8988T (cell line): ENCODE data around the gene NRXN3.

Experiments used
- DNase-seq: peaks from one replicate; pipeline ENCODE4 v3.0.0; 2011

NRXN3 gene

GRCh38 chr14:79453276-79453675 is 1283.1 kb downstream of the NRXN3 start:
- no peak for DNase-seq

- DNase-seq = no peak
Measured at GRCh38 chr14:79464468-79464867, 1294.3 kb downstream of the NRXN3 start.

- no peak for DNase-seq
Measured at GRCh38 chr14:79465651-79466050, 1295.5 kb downstream of the NRXN3 start.

GRCh38 chr14:79466938-79467527 is 1296.9 kb downstream of the NRXN3 start:
- no peak for DNase-seq

GRCh38 chr14:79467835-79468234 is 1297.7 kb downstream of the NRXN3 start:
- DNase-seq = no peak

- no peak for DNase-seq
Measured at GRCh38 chr14:79468486-79468885, 1298.3 kb downstream of the NRXN3 start.

GRCh38 chr14:79473651-79474050 is 1303.5 kb downstream of the NRXN3 start:
- no peak for DNase-seq

- DNase-seq = no peak
Measured at GRCh38 chr14:79475887-79476532, 1305.8 kb downstream of the NRXN3 start.

GRCh38 chr14:79476552-79476951 is 1306.4 kb downstream of the NRXN3 start:
- DNase-seq = no peak

- no peak for DNase-seq
Measured at GRCh38 chr14:79480212-79480611, 1310.0 kb downstream of the NRXN3 start.

- no peak for DNase-seq
Measured at GRCh38 chr14:79482825-79483224, 1312.7 kb downstream of the NRXN3 start.

GRCh38 chr14:79483477-79484388 is 1313.6 kb downstream of the NRXN3 start:
- DNase-seq = no peak

GRCh38 chr14:79487632-79488031 is 1317.5 kb downstream of the NRXN3 start:
- no peak for DNase-seq

GRCh38 chr14:79491161-79491560 is 1321.0 kb downstream of the NRXN3 start:
- no peak for DNase-seq

- no peak for DNase-seq
Measured at GRCh38 chr14:79493081-79493645, 1323.0 kb downstream of the NRXN3 start.

- no peak for DNase-seq
Measured at GRCh38 chr14:79496701-79497100, 1326.5 kb downstream of the NRXN3 start.

GRCh38 chr14:79500489-79500888 is 1330.3 kb downstream of the NRXN3 start:
- no peak for DNase-seq

GRCh38 chr14:79502136-79502750 is 1332.1 kb downstream of the NRXN3 start:
- no peak for DNase-seq

GRCh38 chr14:79502751-79503148 is 1332.6 kb downstream of the NRXN3 start:
- no peak for DNase-seq

GRCh38 chr14:79510659-79511058 is 1340.5 kb downstream of the NRXN3 start:
- DNase-seq = no peak

GRCh38 chr14:79511146-79511545 is 1341.0 kb downstream of the NRXN3 start:
- DNase-seq = no peak

- no peak for DNase-seq
Measured at GRCh38 chr14:79513446-79513845, 1343.3 kb downstream of the NRXN3 start.

GRCh38 chr14:79514700-79515099 is 1344.5 kb downstream of the NRXN3 start:
- no peak for DNase-seq
